HG02759 (cell line): ENCODE results near the gene RAN.

Experiments
- ATAC-seq: cut with Tn5 transposase; IDR thresholded peaks from one replicate; pipeline ENCODE4 v1.9.1; 2021; ENCODE audit warnings: mild to moderate bottlenecking, moderate library complexity; ENCODE audit not compliant: unreplicated experiment

The RAN gene

GRCh38 chr12:130925666-130926015, 53.8 kb downstream of the RAN start:
- ATAC-seq, result no peak
